Mucosa of stomach (tissue), 1 donor: ENCODE data around the gene EPS8.

Source experiments
- H3K27me3 ChIP-seq: one replicate; pipeline ENCODE4 v1.7.0; 2013; ENCODE audit warnings: mild to moderate bottlenecking, low read length; ENCODE audit not compliant: control insufficient read depth, insufficient read depth
- H3K36me3 ChIP-seq: one replicate; pipeline ENCODE4 v1.7.0; 2013; ENCODE audit warnings: low read length; ENCODE audit not compliant: control insufficient read depth, insufficient read depth
- H3K4me1 ChIP-seq: one replicate; pipeline ENCODE4 v1.7.0; 2013; ENCODE audit warnings: mild to moderate bottlenecking, low read length; ENCODE audit not compliant: control insufficient read depth, insufficient read depth
- H3K4me3 ChIP-seq: one replicate; pipeline ENCODE4 v1.7.0; 2013; ENCODE audit warnings: low read length
- H3K9ac ChIP-seq: one replicate; pipeline ENCODE4 v1.7.0; 2013; ENCODE audit warnings: mild to moderate bottlenecking, low read length, moderate library complexity
- H3K9me3 ChIP-seq: one replicate; pipeline ENCODE4 v1.7.0; 2013; ENCODE audit warnings: mild to moderate bottlenecking, low read length, moderate library complexity; ENCODE audit not compliant: control insufficient read depth
- donor health status: Pancreatic carcinoma.

Gene EPS8

DNA sequence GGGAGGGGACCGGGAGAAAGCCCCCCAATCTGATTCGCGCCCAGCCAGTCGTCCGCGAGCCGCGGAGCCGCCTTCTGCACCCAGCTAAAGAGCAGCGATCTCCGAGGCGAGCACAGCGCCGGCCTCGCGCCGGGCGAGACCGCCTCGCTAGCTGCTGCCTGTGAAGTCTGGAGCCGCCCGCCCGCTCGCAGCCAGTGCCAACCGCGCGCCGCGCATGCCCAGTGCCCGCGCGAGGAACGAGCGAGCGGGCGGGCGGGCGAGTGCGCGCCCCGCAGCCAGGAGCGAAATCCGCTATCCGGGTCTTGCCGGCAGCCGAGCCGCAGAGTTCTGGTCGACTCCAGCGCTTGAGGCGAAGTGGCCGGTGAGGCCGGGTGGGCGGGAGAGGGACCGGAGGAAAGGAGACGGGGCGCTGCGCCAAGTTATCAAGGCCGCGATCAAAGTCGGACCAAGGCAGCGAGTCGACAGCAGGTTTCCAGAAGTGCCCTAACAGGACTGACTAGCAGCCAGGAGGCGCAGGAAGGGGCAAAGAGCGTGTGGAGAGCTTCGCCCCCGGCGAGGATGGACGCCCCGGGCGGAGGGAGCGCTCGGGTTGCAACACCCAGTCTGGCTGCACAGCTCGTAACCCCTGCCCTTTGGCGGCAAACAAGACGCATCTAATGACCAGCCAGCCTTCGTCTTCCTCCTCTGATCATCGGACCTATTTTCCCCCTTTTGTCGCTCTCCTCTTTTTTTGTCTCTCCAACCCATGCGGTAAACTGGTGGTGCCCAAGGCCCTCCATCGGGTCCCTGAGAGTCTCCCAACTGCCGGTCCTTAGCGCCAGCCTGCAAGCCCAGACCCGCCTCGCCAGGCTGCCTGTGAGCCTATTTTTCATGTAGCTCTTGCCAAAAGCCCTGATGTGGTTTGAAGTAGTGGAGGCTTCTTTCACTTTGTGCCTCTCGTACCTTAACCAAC is at the start of gene EPS8:
TSS of gene EPS8 (minus strand) at position 169 of the 952 bp plus-strand sequence. CDS start 106,437 bp downstream, outside the sequence.
- Histone ChIP-seq H3K9me3 (no peaks in the 10 kb centered on the region), H3K36me3 (no peaks in the 10 kb centered on the region), H3K4me1 (no peaks in the 10 kb centered on the region), H3K27me3 (no peaks in the 10 kb centered on the region), H3K4me3 (peak within 1 kb of the TSS; percentile 74), H3K9ac (peak within 1 kb of the TSS; percentile 86)

GRCh38 chr12:15837141-15837790 is 48.1 kb upstream of the EPS8 start:
- H3K36me3 ChIP-seq: no peaks in the 10 kb centered on the region
- no peak overlapping the region for H3K4me3 ChIP-seq
- no peaks in the 10 kb centered on the region for H3K9me3 ChIP-seq
- no peaks in the 10 kb centered on the region for H3K4me1 ChIP-seq
- H3K27me3 ChIP-seq: no peaks in the 10 kb centered on the region
- H3K9ac ChIP-seq: no peak overlapping the region

GRCh38 chr12:15834575-15834974 is 45.4 kb upstream of the EPS8 start:
- H3K27me3 ChIP-seq: no peaks in the 10 kb centered on the region
- H3K36me3 ChIP-seq: no peaks in the 10 kb centered on the region
- no peaks in the 10 kb centered on the region for H3K9me3 ChIP-seq
- no peaks in the 10 kb centered on the region for H3K4me1 ChIP-seq
- H3K9ac ChIP-seq: no peak overlapping the region
- H3K4me3 ChIP-seq: no peak overlapping the region

GRCh38 chr12:15831315-15831978 is 42.3 kb upstream of the EPS8 start:
- Histone ChIP-seq H3K36me3 (no peaks in the 10 kb centered on the region), H3K4me3 (no peak overlapping the region), H3K9ac (no peak overlapping the region), H3K9me3 (no peaks in the 10 kb centered on the region), H3K27me3 (no peaks in the 10 kb centered on the region), H3K4me1 (no peaks in the 10 kb centered on the region)

DNA sequence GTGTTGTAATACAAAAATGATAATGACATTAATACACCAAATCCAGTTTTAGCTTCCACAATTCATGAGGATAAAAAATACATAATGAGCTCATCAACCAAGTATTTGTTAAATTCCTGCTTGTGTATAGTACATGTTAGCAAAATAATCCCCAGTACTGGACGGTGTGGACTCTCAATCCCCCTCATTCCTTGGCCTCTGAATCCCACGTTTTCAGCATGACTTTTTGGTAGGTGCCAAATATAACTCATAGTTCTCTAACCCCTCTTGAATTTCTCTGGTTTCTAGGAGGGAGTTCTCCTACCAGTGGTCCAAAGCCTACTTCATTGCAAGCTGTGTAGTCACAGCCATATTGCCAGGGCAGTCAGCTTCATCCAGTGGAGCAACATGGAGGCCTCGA is 41.4 kb upstream of the EPS8 start:
- Histone ChIP-seq H3K36me3 (no peaks in the 10 kb centered on the region), H3K4me1 (no peaks in the 10 kb centered on the region), H3K4me3 (no peak overlapping the region), H3K9ac (no peak overlapping the region), H3K27me3 (no peaks in the 10 kb centered on the region), H3K9me3 (no peaks in the 10 kb centered on the region)

GRCh38 chr12:15829949-15830348 is 40.8 kb upstream of the EPS8 start:
- H3K9ac ChIP-seq: no peak overlapping the region

DNA sequence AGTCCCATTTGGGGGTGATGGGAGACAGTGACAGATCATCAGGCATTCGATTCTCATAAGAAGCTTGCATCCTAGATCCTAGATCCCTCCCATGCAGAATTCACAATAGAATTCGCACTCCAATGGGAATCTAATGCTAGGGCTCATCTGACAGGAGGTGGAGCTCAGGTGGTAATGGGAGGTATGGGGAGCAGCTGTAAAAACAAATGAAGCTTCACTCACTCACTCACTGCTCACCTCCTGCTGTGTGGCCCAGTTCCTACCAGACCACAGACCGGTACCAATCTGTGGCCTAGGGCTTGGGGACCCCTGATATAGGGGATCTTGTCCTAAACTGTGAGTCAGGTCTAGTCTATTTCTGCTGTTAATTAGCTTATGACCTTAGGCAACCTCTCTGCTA is 40.1 kb upstream of the EPS8 start:
- Histone ChIP-seq H3K36me3 (no peaks in the 10 kb centered on the region), H3K9me3 (no peaks in the 10 kb centered on the region), H3K27me3 (no peaks in the 10 kb centered on the region), H3K9ac (no peak overlapping the region), H3K4me3 (no peak overlapping the region), H3K4me1 (no peaks in the 10 kb centered on the region)

More at GRCh38 chr12:15829949-15830348, 40.8 kb upstream of the EPS8 start:
- no peaks in the 10 kb centered on the region for H3K9me3 ChIP-seq
- no peaks in the 10 kb centered on the region for H3K36me3 ChIP-seq
- H3K27me3 ChIP-seq: no peaks in the 10 kb centered on the region
- H3K4me1 ChIP-seq: no peaks in the 10 kb centered on the region
- no peak overlapping the region for H3K4me3 ChIP-seq

- Histone ChIP-seq H3K36me3 (no peaks in the 10 kb centered on the region), H3K9me3 (no peaks in the 10 kb centered on the region), H3K4me3 (no peak overlapping the region), H3K4me1 (no peaks in the 10 kb centered on the region), H3K9ac (no peak overlapping the region), H3K27me3 (no peaks in the 10 kb centered on the region)
Observed at GRCh38 chr12:15827136-15827535, 37.9 kb upstream of the EPS8 start.

- H3K9me3 ChIP-seq: no peaks in the 10 kb centered on the region
- no peaks in the 10 kb centered on the region for H3K36me3 ChIP-seq
- H3K9ac ChIP-seq: no peak overlapping the region
- no peak overlapping the region for H3K4me3 ChIP-seq
- H3K27me3 ChIP-seq: no peaks in the 10 kb centered on the region
- no peaks in the 10 kb centered on the region for H3K4me1 ChIP-seq
Observed at GRCh38 chr12:15824516-15824915, 35.3 kb upstream of the EPS8 start.

GRCh38 chr12:15823360-15824128 is 34.4 kb upstream of the EPS8 start:
- Histone ChIP-seq H3K9ac (no peak overlapping the region), H3K9me3 (no peaks in the 10 kb centered on the region), H3K27me3 (no peaks in the 10 kb centered on the region), H3K36me3 (no peaks in the 10 kb centered on the region), H3K4me1 (no peaks in the 10 kb centered on the region), H3K4me3 (no peak overlapping the region)

- Histone ChIP-seq H3K27me3 (no peaks in the 10 kb centered on the region), H3K36me3 (no peaks in the 10 kb centered on the region), H3K4me1 (no peaks in the 10 kb centered on the region), H3K9me3 (no peaks in the 10 kb centered on the region), H3K4me3 (no peak overlapping the region), H3K9ac (no peak overlapping the region)
Observed at GRCh38 chr12:15819644-15820437, 30.7 kb upstream of the EPS8 start.
